OCI-LY3 (cell line): ENCODE data around the gene PEX3.
A peak's percentile ranks its signal among the peaks of the same experiment; 100 is the strongest.

Experiments used
- H2AFZ ChIP-seq: fragments of 200-600, 300-600 bp; shearing (Covaris generic); 2 replicates; pipeline ENCODE4 v1.6.0; 2014; ENCODE audit warnings: antibody characterized with exemption, low read depth, low read length
- H3K27ac ChIP-seq: fragments of 200-600, 300-600 bp; sonication (generic); 2 replicates; pipeline ENCODE4 v1.5.1; 2014; ENCODE audit warnings: mild to moderate bottlenecking, low read length, moderate library complexity, mixed read lengths
- H3K27me3 ChIP-seq: fragments of 200-600, 300-600 bp; sonication (generic); 2 replicates; pipeline ENCODE4 v1.6.1; 2014; ENCODE audit warnings: low read depth, low read length, mixed read lengths
- H3K36me3 ChIP-seq: fragments of 200-600, 300-600 bp; sonication (generic); replicated peaks from 2 replicates; pipeline ENCODE3; 2014; ENCODE audit warnings: low read depth, low read length, mixed read lengths
- H3K4me1 ChIP-seq: fragments of 300-600, 200-600 bp; sonication (generic); 2 replicates; pipeline ENCODE4 v1.6.1; 2014; ENCODE audit warnings: low read length, mixed read lengths
- H3K4me2 ChIP-seq: fragments of 200-600, 300-600 bp; sonication (generic); 2 replicates; pipeline ENCODE4 v1.6.1; 2014; ENCODE audit warnings: low read length, mixed read lengths
- H3K4me3 ChIP-seq: fragments of 300-600, 200-600 bp; sonication (generic); 2 replicates; pipeline ENCODE4 v1.5.1; 2014; ENCODE audit warnings: antibody characterized with exemption, mild to moderate bottlenecking, low read length, moderate library complexity
- H3K79me2 ChIP-seq: fragments of 300-600, 200-600 bp; shearing (Covaris generic); 2 replicates; pipeline ENCODE4 v1.6.1; 2014; ENCODE audit warnings: mild to moderate bottlenecking, low read length, mixed read lengths
- H3K9ac ChIP-seq: fragments of 300-600, 200-600 bp; shearing (Covaris generic); 2 replicates; pipeline ENCODE4 v1.6.0; 2014; ENCODE audit warnings: mild to moderate bottlenecking, low read length, moderate library complexity
- H3K9me3 ChIP-seq: fragments of 200-600, 300-600 bp; shearing (Covaris generic); 2 replicates; pipeline ENCODE4 v1.6.1; 2014; ENCODE audit warnings: low read length, mixed read lengths; ENCODE audit not compliant: insufficient read depth
- H4K20me1 ChIP-seq: fragments of 200-600, 300-600 bp; sonication (generic); 2 replicates; pipeline ENCODE4 v1.6.1; 2016; ENCODE audit warnings: low read length, mixed read lengths; ENCODE audit not compliant: insufficient read depth
- CTCF ChIP-seq: fragments of 200-600, 300-600 bp; sonication (generic); IDR thresholded peaks from 2 replicates; pipeline ENCODE4 v1.5.1; 2014; ENCODE audit warnings: antibody characterized with exemption, low read length, low read depth
- EZH2phosphoT487 ChIP-seq: fragments of 200-600 bp; shearing (Covaris generic); IDR thresholded peaks from 2 replicates; pipeline ENCODE4 v1.6.1; 2018; ENCODE audit warnings: antibody characterized with exemption, mixed run types, low read depth

Gene PEX3

GRCh38 chr6:143449082-143449713, 1.4 kb upstream of the PEX3 start:
- Histone ChIP-seq H3K36me3 (no peaks in the 10 kb centered on the region), H3K4me3 (peak overlapping the region; percentile 97), H2AFZ (no peak overlapping the region), H3K27me3 (no peaks in the 10 kb centered on the region), H3K9me3 (no peaks in the 10 kb centered on the region), H3K9ac (peak overlapping the region; percentile 92), H3K79me2 (peaks cover 78% of the 10 kb centered on the region), H3K27ac (peak overlapping the region; percentile 70; the same call in 1 of the 2 replicates), H4K20me1 (no peaks in the 10 kb centered on the region), H3K4me2 (peak overlapping the region; percentile 72), H3K4me1 (peaks cover 19% of the 10 kb centered on the region)
- TF ChIP-seq CTCF (no peak), EZH2phosphoT487 (no peak)

GRCh38 chr6:143449714-143450452, 722 bp upstream of the PEX3 start:
- no peak for TF ChIP-seq CTCF
- TF ChIP-seq EZH2phosphoT487, result no peak
- H3K9ac ChIP-seq, result peak overlapping the region; percentile 92
- H4K20me1 ChIP-seq, result no peaks in the 10 kb centered on the region
- H3K4me1 ChIP-seq, result peaks cover 26% of the 10 kb centered on the region
- H3K9me3 ChIP-seq, result no peaks in the 10 kb centered on the region
- H3K27me3 ChIP-seq, result no peaks in the 10 kb centered on the region
- H2AFZ ChIP-seq, result peak overlapping the region; percentile 96
- H3K4me2 ChIP-seq, result peak overlapping the region; percentile 72
- H3K79me2 ChIP-seq, result peaks cover 82% of the 10 kb centered on the region
- no peaks in the 10 kb centered on the region for H3K36me3 ChIP-seq
- peak overlapping the region; percentile 97 for H3K4me3 ChIP-seq
- H3K27ac ChIP-seq, result peak overlapping the region; percentile 70

- H3K4me2 ChIP-seq, result peak overlapping the region; percentile 88
- TF ChIP-seq CTCF (no peak), EZH2phosphoT487 (no peak)
- peak overlapping the region; percentile 74; the same call in 1 of the 2 replicates for H2AFZ ChIP-seq
- peak overlapping the region; percentile 97 for H3K4me3 ChIP-seq
- H3K27me3 ChIP-seq, result no peaks in the 10 kb centered on the region
- H3K36me3 ChIP-seq, result no peaks in the 10 kb centered on the region
- no peaks in the 10 kb centered on the region for H3K9me3 ChIP-seq
- peaks cover 74% of the 10 kb centered on the region for H3K79me2 ChIP-seq
- H3K27ac ChIP-seq, result no peak overlapping the region
- peaks cover 27% of the 10 kb centered on the region for H3K4me1 ChIP-seq
- no peaks in the 10 kb centered on the region for H4K20me1 ChIP-seq
- H3K9ac ChIP-seq, result peak overlapping the region; percentile 84
These were observed 926 bp downstream of the PEX3 start for GRCh38 chr6:143451531-143451930.

- Histone ChIP-seq H2AFZ (no peak overlapping the region), H3K9me3 (no peaks in the 10 kb centered on the region), H3K27me3 (no peaks in the 10 kb centered on the region), H3K27ac (no peak overlapping the region), H3K4me2 (no peak overlapping the region), H3K9ac (no peak overlapping the region), H3K79me2 (peaks cover 18% of the 10 kb centered on the region), H3K4me3 (no peak overlapping the region), H4K20me1 (no peaks in the 10 kb centered on the region), H3K4me1 (peaks cover 13% of the 10 kb centered on the region), H3K36me3 (peaks cover 4% of the 10 kb centered on the region)
- no peak for TF ChIP-seq CTCF
- TF ChIP-seq EZH2phosphoT487, result no peak
These were observed 7.2 kb downstream of the PEX3 start for GRCh38 chr6:143457563-143458359.
